GM19351 (cell line): ENCODE data around the gene ESD.

ENCODE experiments used
- ATAC-seq: cut with Tn5 transposase; IDR thresholded peaks from one replicate; pipeline ENCODE4 v1.9.1; 2021; ENCODE audit warnings: mild to moderate bottlenecking, moderate library complexity; ENCODE audit not compliant: unreplicated experiment

ESD gene

GRCh38 chr13:46747031-46747820, 49.7 kb downstream of the ESD start:
- ATAC-seq: no peak

GRCh38 chr13:46745706-46746105, 51.3 kb downstream of the ESD start:
- no peak for ATAC-seq

DNA sequence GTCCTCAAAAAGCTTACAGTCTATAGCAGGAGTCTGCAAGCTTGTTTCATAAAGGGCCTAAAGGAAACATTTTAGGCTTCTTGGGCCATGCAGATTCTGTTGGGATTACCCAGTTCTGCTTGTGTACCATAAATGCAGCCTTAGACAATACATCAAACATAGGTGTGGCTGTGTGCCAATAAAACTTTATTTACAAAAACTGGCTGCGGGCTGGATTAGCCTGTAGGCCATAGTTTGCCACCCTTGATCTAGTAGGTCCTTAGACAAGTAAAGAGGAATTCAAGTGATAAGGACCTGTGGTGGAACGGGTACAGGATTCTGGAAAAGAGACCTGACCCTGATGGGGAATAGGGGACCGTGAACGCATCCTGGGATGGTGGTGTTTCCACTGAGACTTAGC, 51.9 kb downstream of the ESD start:
- no peak for ATAC-seq

DNA sequence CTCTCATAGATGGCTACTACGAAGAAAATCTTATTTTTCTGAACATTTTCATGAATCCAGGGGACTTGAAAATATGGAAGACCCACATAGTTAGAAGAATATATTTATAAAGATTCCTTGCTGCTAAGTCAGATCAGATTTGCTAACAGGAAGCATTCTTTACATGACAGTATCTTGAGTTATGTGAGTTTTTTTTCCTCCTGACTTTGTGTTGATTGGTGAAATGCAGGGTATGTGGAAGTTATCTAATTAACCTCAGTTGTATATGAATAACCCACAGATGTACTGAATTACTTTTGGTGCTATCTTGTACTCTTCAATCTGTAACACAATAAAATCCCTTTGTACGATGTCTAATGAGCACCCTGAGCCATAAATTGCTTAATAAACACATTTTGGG, 53.8 kb downstream of the ESD start:
- no peak for ATAC-seq

GRCh38 chr13:46739447-46740098, 57.4 kb downstream of the ESD start:
- no peak for ATAC-seq

DNA sequence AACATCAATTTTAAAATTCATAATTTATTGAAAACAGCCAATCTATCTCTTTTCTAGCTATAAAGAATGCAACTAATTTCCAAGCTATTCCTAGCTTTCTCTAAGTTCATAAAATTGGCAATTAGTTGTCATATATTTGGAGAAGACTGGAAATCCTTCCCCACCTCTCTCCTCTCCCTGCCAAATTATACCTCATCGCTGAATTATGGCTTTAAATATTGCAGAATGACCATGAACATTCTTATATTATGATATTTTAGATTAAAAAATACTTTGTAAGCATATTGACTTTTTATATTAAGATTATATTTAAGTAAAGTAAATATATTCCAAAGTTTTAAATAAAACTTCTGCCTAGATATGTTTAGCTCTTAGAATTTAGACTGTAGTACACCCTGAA, 58.2 kb downstream of the ESD start:
- ATAC-seq: no peak

DNA sequence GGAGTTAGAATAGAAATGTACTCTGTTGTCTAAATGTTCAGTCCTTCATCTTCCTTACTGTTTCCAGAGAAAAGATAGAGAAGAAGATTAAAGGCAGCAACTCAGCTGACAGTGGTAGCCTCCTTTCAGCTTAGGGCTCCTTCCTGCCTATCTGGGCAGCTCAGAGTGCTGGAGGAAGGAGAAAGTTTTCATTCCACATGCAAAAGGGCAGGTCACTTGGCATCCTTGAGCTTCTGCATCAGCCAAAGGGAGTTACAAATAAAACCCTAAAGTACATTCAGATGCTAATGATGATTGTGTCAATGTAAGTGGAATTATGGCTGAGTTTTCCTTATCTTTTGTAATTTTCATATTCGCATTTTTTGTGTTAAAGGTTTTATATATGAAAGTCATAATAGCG, 58.9 kb downstream of the ESD start:
- no peak for ATAC-seq

GRCh38 chr13:46736541-46737310, 60.2 kb downstream of the ESD start:
- no peak for ATAC-seq

DNA sequence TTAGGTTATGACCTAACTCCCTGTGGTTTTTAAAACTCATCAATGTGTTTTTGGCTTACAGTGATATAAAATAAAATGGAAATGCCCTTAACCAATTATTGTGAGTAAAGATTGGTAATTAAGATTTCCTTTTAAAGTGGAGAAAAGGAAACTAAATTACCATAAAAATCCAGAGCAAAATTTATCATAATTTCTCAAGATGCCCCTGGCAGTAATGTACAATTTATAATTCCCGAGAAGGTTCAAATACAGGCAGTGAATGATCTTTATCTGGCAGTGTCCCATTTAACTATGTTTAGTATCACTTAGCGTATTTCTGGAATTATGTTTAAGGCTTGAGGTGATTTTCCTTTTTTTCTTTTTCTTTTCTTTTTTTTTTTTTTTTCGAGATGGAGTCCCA, 61.5 kb downstream of the ESD start:
- no peak for ATAC-seq

DNA sequence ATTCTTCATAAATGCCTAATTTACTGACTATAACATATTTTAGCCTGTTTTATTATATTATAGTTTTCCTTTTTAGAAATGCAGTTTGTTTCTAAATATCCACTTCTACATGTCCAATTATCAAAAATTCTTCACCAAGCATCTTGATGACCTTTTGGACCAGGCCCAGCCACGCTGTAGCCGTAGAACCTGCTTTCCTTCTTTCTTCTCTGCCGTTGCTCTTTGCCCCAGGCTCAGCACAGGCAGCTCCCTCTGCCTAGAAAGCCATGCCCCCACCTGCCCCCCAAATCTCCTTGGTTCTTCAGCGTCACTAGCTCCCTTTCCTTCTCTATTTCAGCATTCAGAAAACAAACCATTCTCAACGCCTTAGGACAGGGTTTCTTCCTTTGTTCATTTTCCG, 65.4 kb downstream of the ESD start:
- ATAC-seq: no peak

- ATAC-seq: peak; percentile 44
Observed at GRCh38 chr13:46728777-46729176, 68.2 kb downstream of the ESD start.

DNA sequence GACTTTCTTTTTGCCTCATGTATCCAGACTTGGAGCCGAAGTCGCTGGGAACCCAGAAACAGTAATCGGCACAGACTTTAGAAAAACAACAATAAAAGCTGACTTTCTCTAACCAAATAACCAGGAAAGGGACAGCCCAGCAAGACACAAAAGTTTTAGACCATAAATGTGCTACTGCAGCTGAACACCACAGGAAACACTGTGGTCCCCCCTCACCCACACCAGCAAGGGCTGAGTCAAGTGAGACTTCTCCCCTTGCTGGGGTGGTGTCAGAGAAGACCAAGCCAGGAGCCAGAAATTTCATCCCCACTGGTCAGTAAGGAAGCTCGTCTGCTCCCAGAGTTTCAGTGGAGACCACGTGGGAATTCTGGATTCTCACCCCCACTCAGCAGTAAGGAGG, 70.6 kb downstream of the ESD start:
- ATAC-seq: no peak
